ENCODE results near the gene SYCN. TPM values are rescaled to one million over a fixed set of nuclear protein-coding genes. Genes with fewer than 3 reads are reported as not detected.

The SYCN gene
- polyA plus RNA-seq, 3 donors: not detected

GRCh38 chr19:39168258-39169142 lies 35.6 kb downstream of the SYCN start:
- Histone ChIP-seq H3K4me1 (ENCODE audit: control insufficient read depth in 1 of 2, insufficient read depth in 2 of 2, low read length in 2 of 2) (no peaks in the 10 kb centered on the region), H3K4me2 (replicated peaks; ENCODE audit: extremely low read depth, low read length, poor library complexity, severe bottlenecking) (no peak overlapping the region), H3K27me3 (ENCODE audit: control insufficient read depth in 2 of 2, insufficient read depth in 2 of 2, low read length in 2 of 2) (no peaks in the 10 kb centered on the region), H3K4me3 (replicated peaks in 1 of 3; ENCODE audit: low read depth in 2 of 3, low read length in 3 of 3) (no peak overlapping the region), H3K9ac (ENCODE audit: insufficient read depth, low read length, poor library complexity, severe bottlenecking) (no peak overlapping the region), H3K36me3 (replicated peaks in 1 of 2; ENCODE audit: control insufficient read depth in 1 of 2, insufficient read depth in 2 of 2, low read length in 2 of 2) (peaks cover 13 to 22% of the 10 kb centered on the region in 2 donors), H3K79me2 (ENCODE audit: insufficient read depth, low read length) (no peaks in the 10 kb centered on the region), H4K20me1 (ENCODE audit: insufficient read depth, low read length) (no peaks in the 10 kb centered on the region), H3K9me3 (replicated peaks in 1 of 2; ENCODE audit: control insufficient read depth in 1 of 2, insufficient read depth in 1 of 2, low read length in 2 of 2) (no peaks in the 10 kb centered on the region), H2AFZ (ENCODE audit: insufficient read depth, low read depth, low read length, poor library complexity, severe bottlenecking) (no peak overlapping the region), H3K27ac (ENCODE audit: low read depth in 1 of 2, low read length in 2 of 2) (no peak overlapping the region)
- no peaks in the 10 kb centered on the region for H3K4me1 Mint-ChIP-seq
- intact Hi-C loops (cut with micrococcal nuclease): no loop called here
- no peak for TF ChIP-seq CTCF (IDR thresholded peaks at IDR 0.05)
- H3K9me3 Mint-ChIP-seq: no peaks in the 10 kb centered on the region
- H3K36me3 Mint-ChIP-seq: peaks cover 6 to 28% of the 10 kb centered on the region in 2 donors
- H3K27me3 Mint-ChIP-seq (ENCODE audit: low read depth in 3 of 3): peaks cover 0 to 4% (median 0%) of the 10 kb centered on the region in 3 donors
- no peak overlapping the region for H3K4me3 Mint-ChIP-seq
- whole genome bisulfite sequencing (ENCODE audit: insufficient coverage): 96% methylated on average over 16 of the region's 23 CpGs
- DNase-seq: no peak
- peak overlapping the region in 2 of 7 donors; percentile 6 to 48 for H3K27ac Mint-ChIP-seq

GRCh38 chr19:39167461-39168257 lies 36.4 kb downstream of the SYCN start:
- Histone ChIP-seq H3K9me3 (replicated peaks in 1 of 2; ENCODE audit: control insufficient read depth in 1 of 2, insufficient read depth in 1 of 2, low read length in 2 of 2) (no peaks in the 10 kb centered on the region), H3K36me3 (replicated peaks in 1 of 2; ENCODE audit: control insufficient read depth in 1 of 2, insufficient read depth in 2 of 2, low read length in 2 of 2) (peaks cover 11 to 22% of the 10 kb centered on the region in 2 donors), H3K79me2 (ENCODE audit: insufficient read depth, low read length) (no peaks in the 10 kb centered on the region), H2AFZ (ENCODE audit: insufficient read depth, low read depth, low read length, poor library complexity, severe bottlenecking) (no peak overlapping the region), H3K27ac (ENCODE audit: low read depth in 1 of 2, low read length in 2 of 2) (no peak overlapping the region), H3K9ac (ENCODE audit: insufficient read depth, low read length, poor library complexity, severe bottlenecking) (no peak overlapping the region), H4K20me1 (ENCODE audit: insufficient read depth, low read length) (no peaks in the 10 kb centered on the region), H3K4me2 (replicated peaks; ENCODE audit: extremely low read depth, low read length, poor library complexity, severe bottlenecking) (no peak overlapping the region), H3K27me3 (ENCODE audit: control insufficient read depth in 2 of 2, insufficient read depth in 2 of 2, low read length in 2 of 2) (no peaks in the 10 kb centered on the region), H3K4me3 (replicated peaks in 1 of 3; ENCODE audit: low read depth in 2 of 3, low read length in 3 of 3) (no peak overlapping the region), H3K4me1 (ENCODE audit: control insufficient read depth in 1 of 2, insufficient read depth in 2 of 2, low read length in 2 of 2) (no peaks in the 10 kb centered on the region)
- DNase-seq: no peak
- 93% methylated on average over 15 of the region's 25 CpGs for WGBS (ENCODE audit: insufficient coverage)
- H3K4me1 Mint-ChIP-seq: no peaks in the 10 kb centered on the region
- H3K27ac Mint-ChIP-seq: no peak overlapping the region
- peaks cover 0 to 4% (median 0%) of the 10 kb centered on the region in 3 donors for H3K27me3 Mint-ChIP-seq (ENCODE audit: low read depth in 3 of 3)
- intact Hi-C loops (cut with micrococcal nuclease): no loop called here
- H3K36me3 Mint-ChIP-seq: peaks cover 5 to 22% of the 10 kb centered on the region in 2 donors
- H3K4me3 Mint-ChIP-seq: no peak overlapping the region
- no peaks in the 10 kb centered on the region for H3K9me3 Mint-ChIP-seq
- no peak for TF ChIP-seq CTCF (IDR thresholded peaks at IDR 0.05)
